GM12874 (cell line): ENCODE data around the gene ARL6IP1.

ENCODE experiments used
- CTCF ChIP-seq: IDR thresholded peaks from 2 replicates; pipeline ENCODE4 v1.5.1; 2011; ENCODE audit warnings: low read depth, mild to moderate bottlenecking, control low read depth, low read length, moderate library complexity; ENCODE audit not compliant: insufficient read depth

Gene ARL6IP1

DNA sequence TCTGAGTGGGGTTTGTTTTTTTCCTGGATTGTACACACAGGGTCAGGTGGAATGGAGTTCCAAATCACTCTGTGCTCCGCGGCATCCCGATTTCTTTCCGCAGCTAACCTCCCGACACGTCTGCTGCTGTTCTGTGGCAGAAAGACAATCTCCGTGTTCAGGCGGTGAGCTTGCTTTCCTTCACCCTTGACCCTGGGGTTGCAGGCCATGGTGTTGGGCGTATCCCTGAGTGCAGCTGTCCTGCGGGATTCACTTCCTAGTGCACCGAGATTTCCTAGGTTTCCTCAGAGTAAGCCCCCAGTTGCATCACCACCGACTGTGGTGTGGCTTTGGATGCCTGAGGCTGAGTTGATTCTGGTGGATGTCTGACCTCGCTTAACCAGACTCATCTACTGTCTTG, 7.8 kb upstream of the ARL6IP1 start:
- no peak for TF ChIP-seq CTCF

- TF ChIP-seq CTCF = no peak
Measured at GRCh38 chr16:18805257-18805773, 4.0 kb upstream of the ARL6IP1 start.

DNA sequence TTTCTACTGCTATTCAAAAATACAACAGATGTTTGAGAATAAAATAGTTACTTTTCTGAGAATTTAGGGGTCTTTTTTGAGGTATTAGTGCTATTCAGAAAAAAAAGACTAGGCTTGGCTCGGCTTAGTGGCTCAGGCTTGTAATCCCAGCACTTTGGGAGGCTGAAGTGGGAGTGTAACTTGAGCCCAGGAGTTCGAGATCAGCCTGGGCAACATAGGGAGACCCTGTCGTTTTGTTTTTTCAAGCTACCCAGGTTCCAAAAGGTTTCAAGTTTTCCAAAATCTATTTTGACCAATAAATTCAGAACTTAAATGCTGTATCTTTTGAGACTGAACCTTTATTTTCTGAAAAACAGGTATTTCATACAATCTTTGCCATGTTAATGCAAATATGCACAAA, 3.2 kb upstream of the ARL6IP1 start:
- TF ChIP-seq CTCF = no peak

DNA sequence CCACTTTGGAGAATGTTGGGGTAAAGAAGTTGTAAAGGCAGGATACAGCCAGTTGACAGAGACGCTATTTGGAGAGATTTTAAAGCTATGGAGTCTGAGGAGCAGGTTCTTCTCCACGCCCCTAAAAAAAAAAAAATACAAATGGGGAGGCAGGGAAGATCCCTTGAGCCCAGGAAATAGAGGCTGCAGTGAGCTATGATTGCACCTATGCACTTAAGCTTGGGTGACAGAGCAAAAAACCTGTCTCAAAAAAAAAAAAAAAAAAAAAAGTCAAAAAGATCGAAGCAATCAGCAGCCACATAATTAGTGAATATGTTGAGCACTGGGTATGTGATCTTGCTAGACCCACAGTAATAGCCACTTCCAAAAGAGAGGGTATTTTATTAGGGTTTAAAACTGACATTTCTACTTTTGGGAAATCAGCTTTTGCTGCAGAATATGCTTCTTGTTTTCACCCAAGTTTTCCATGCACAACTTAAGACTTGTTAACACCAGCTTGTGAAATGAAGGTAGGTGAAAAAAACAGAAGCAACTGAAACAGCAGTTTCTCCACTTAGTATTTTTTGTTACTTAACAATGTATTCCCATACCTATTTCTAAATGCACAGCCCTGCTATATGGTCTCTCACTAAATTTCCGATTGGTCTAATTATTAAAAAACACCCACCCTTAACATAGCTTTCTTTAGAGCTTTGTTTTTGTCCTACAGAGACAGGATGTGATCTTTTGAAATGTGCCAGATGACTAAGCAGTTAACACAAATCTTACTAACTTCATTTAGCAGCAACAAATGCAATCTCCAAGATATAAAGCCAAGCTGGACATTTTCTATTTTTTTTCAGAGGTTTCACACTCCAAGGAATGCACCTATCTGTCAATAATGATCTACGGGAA, 2.5 kb upstream of the ARL6IP1 start:
- no peak for TF ChIP-seq CTCF

GRCh38 chr16:18802767-18803343, 1.5 kb upstream of the ARL6IP1 start:
- TF ChIP-seq CTCF = no peak

GRCh38 chr16:18800775-18801144, 589 bp downstream of the ARL6IP1 start:
- TF ChIP-seq CTCF = no peak

DNA sequence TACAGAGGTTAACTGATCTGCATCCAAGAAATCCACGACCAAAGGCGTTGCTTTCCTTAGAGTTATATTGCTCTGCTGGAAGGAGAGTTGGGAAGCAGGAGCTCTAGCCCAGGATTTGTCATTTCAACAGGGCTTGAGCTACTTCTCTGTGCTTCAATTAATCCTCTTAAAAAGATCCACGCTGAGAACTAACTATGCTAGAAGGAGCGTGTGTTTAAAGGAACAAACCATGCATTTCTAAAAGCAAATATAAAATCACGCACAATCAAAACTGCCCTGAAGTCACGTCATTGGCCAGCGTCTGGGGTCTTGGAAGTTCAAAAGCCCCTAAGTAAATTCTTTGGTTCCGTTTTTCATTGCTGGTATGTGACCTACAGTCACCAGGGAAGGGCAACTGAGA, 1.1 kb downstream of the ARL6IP1 start:
- no peak for TF ChIP-seq CTCF
